ENCODE data around the gene TRIOBP.
A peak's percentile ranks its signal among the peaks of the same experiment; 100 is the strongest.

Gene TRIOBP

GRCh38 chr22:37742376-37743171, 45.7 kb downstream of the TRIOBP start:
- peaks cover 4% of the 10 kb centered on the region; the same call in 1 of the 2 replicates for H3K36me3 ChIP-seq (ENCODE audit: low read depth)
- ATAC-seq (ENCODE audit: low read depth) (peak; percentile 67), DNase-seq (ENCODE audit: low spot score) (no peak)
- H3K4me1 ChIP-seq (ENCODE audit: insufficient read depth, poor library complexity, severe bottlenecking): peaks cover 18% of the 10 kb centered on the region
- no peak overlapping the region for H3K4me3 ChIP-seq (ENCODE audit: severe bottlenecking)
- H3K27me3 ChIP-seq (ENCODE audit: insufficient read depth, poor library complexity, severe bottlenecking): no peaks in the 10 kb centered on the region
- no peak for TF ChIP-seq CTCF (IDR thresholded peaks at IDR 0.05; ENCODE audit: poor library complexity, severe bottlenecking)
- no peaks in the 10 kb centered on the region for H3K9me3 ChIP-seq (ENCODE audit: severe bottlenecking)
- peak overlapping the region; percentile 98 for H3K27ac ChIP-seq (ENCODE audit: poor library complexity, severe bottlenecking)

DNA sequence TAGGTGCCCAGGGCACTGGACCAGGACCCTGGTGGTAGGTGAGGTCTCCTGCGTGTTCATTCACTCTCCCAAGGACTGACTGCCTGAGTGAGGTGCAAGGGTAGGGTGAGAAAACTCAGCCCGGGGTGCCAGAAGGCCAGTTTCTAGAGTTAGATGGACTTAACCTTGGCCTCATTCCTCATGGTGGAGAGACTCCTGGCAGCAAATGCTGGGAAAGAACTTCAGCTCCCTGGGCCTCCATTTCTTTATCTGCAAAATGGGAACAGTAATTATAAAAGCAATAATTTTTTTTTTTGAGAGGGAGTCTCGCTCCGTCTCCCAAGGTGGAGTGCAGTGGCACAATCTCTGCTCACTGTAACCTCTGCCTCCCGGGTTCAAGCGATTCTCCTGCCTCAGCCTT, 47.7 kb downstream of the TRIOBP start:
- peak overlapping the region; percentile 98 for H3K27ac ChIP-seq (ENCODE audit: poor library complexity, severe bottlenecking)
- H3K36me3 ChIP-seq (ENCODE audit: low read depth): peaks cover 7% of the 10 kb centered on the region
- DNase-seq (ENCODE audit: low spot score) (no peak), ATAC-seq (ENCODE audit: low read depth) (no peak)
- H3K4me3 ChIP-seq (ENCODE audit: severe bottlenecking): no peak overlapping the region
- H3K4me1 ChIP-seq (ENCODE audit: insufficient read depth, poor library complexity, severe bottlenecking): peaks cover 38% of the 10 kb centered on the region
- no peaks in the 10 kb centered on the region for H3K9me3 ChIP-seq (ENCODE audit: severe bottlenecking)
- TF ChIP-seq CTCF (IDR thresholded peaks at IDR 0.05; ENCODE audit: poor library complexity, severe bottlenecking): no peak
- H3K27me3 ChIP-seq (ENCODE audit: insufficient read depth, poor library complexity, severe bottlenecking): no peaks in the 10 kb centered on the region

DNA sequence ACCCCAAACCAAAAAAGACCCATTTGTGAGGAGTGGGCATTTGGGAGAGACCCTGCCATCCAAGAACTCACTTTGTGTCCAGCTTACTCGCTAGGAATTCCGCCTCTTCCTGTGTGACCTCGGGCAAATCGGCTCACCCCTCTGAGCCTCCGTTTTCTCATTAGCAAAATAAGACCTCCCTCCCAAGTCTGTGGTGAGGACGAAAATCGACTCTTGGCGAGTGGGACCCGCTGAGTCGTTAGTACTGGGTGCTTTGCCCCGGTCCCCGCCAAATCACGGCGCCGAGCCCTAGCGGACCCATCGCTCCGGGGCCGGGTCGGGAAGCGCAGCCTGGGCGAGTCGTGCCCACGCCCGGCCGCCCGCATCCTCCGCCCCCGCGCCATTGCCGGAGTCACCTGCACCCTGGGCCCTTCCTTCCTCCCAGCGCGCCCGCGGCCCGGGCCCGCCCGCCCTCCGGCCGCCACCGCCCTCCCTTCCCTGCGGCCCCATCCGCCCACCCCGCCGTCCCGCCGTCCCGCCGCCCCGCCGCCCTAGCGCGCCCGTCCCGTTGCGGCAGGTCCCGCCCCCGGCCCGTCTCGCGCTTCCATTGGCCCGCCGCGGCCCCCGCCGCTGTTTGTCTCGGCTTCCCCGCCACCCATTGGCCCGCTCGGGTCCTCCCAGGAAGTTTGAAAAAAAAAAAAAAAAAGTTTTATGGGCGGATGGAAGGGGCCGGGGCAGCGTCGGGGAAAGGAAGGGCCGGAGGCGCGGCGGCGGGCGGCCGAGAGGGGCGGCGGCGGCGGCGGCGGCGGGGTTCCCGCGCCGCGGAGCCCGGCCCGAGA, 48.9 kb downstream of the TRIOBP start:
- peak; percentile 89 for DNase-seq (ENCODE audit: low spot score)
- Histone ChIP-seq H3K4me3 (ENCODE audit: severe bottlenecking) (peak overlapping the region; percentile 99), H3K9me3 (ENCODE audit: severe bottlenecking) (no peaks in the 10 kb centered on the region), H3K4me1 (ENCODE audit: insufficient read depth, poor library complexity, severe bottlenecking) (peaks cover 50% of the 10 kb centered on the region), H3K36me3 (ENCODE audit: low read depth) (peaks cover 7% of the 10 kb centered on the region), H3K27me3 (ENCODE audit: insufficient read depth, poor library complexity, severe bottlenecking) (no peaks in the 10 kb centered on the region), H3K27ac (ENCODE audit: poor library complexity, severe bottlenecking) (peak overlapping the region; percentile 98)
- ATAC-seq (ENCODE audit: low read depth): peak; percentile 44
- no peak for TF ChIP-seq CTCF (IDR thresholded peaks at IDR 0.05; ENCODE audit: poor library complexity, severe bottlenecking)

DNA sequence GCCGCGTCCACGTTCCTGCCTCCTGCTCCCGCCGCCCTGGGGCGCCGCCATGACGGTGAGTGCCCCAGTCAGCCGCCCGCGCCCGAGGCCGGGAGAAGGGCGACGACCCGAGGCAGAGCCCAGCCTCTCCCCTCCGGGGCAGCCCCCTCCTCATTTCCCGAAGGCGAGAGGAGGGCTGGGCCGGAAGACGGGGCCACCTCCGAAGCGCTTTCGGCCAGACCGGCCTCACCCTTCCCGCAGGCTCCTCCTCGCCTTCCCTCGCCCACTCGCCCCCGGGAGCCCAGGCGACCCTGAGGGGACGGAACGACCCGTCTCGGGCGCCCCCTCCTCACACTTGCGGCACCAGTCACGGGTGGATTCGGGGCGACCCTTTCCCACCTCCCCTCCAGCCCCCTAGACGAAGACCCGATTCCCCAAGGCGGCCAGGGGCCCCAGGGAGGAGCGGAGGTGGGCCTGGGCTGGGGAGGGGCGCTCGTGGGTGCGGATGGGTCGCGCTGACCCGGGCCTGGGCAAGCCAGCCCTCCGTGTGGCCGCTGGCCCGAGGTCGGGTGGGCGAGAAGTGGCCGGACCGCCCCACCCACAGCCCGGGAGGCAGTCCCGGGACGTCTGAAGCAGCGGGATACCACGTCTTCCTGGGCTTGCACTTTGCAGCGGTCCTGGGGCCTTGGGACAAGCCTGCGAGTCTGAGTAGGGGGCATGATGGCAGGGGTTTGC, 49.7 kb downstream of the TRIOBP start:
- Histone ChIP-seq H3K27ac (ENCODE audit: poor library complexity, severe bottlenecking) (peak overlapping the region; percentile 98), H3K27me3 (ENCODE audit: insufficient read depth, poor library complexity, severe bottlenecking) (no peaks in the 10 kb centered on the region), H3K4me3 (ENCODE audit: severe bottlenecking) (peak overlapping the region; percentile 99), H3K36me3 (ENCODE audit: low read depth) (peaks cover 7% of the 10 kb centered on the region), H3K9me3 (ENCODE audit: severe bottlenecking) (no peaks in the 10 kb centered on the region), H3K4me1 (ENCODE audit: insufficient read depth, poor library complexity, severe bottlenecking) (peaks cover 52% of the 10 kb centered on the region)
- TF ChIP-seq CTCF (IDR thresholded peaks at IDR 0.05; ENCODE audit: poor library complexity, severe bottlenecking): no peak
- ATAC-seq (ENCODE audit: low read depth): no peak
- DNase-seq (ENCODE audit: low spot score): no peak

Data from RWPE2 (cell line).